GM19324 (cell line): ENCODE results near the gene COG3.

Source experiments
- ATAC-seq: cut with Tn5 transposase; IDR thresholded peaks from one replicate; pipeline ENCODE4 v1.9.1; 2021; ENCODE audit warnings: mild to moderate bottlenecking, moderate library complexity; ENCODE audit not compliant: unreplicated experiment, low FRiP score

Gene COG3

GRCh38 chr13:45501175-45501526 lies 36.4 kb downstream of the COG3 start:
- no peak for ATAC-seq

GRCh38 chr13:45503658-45504057 lies 38.9 kb downstream of the COG3 start:
- no peak for ATAC-seq

- no peak for ATAC-seq
These were observed 42.1 kb downstream of the COG3 start for GRCh38 chr13:45506811-45507210.

- ATAC-seq = no peak
These were observed 44.0 kb downstream of the COG3 start for GRCh38 chr13:45508776-45509175.

- no peak for ATAC-seq
These were observed 45.9 kb downstream of the COG3 start for GRCh38 chr13:45510672-45511071.

- ATAC-seq = no peak
These were observed 46.8 kb downstream of the COG3 start for GRCh38 chr13:45511310-45512097.

- ATAC-seq = no peak
These were observed 47.4 kb downstream of the COG3 start for GRCh38 chr13:45512098-45512496.

GRCh38 chr13:45516757-45517156 lies 52.0 kb downstream of the COG3 start:
- ATAC-seq = no peak

- no peak for ATAC-seq
These were observed 53.9 kb downstream of the COG3 start for GRCh38 chr13:45518525-45519245.

- no peak for ATAC-seq
These were observed 54.8 kb downstream of the COG3 start for GRCh38 chr13:45519493-45519892.

GRCh38 chr13:45521297-45521696 lies 56.6 kb downstream of the COG3 start:
- no peak for ATAC-seq

GRCh38 chr13:45522571-45522970 lies 57.8 kb downstream of the COG3 start:
- no peak for ATAC-seq

- ATAC-seq = no peak
These were observed 63.1 kb downstream of the COG3 start for GRCh38 chr13:45527699-45528462.

- no peak for ATAC-seq
These were observed 65.0 kb downstream of the COG3 start for GRCh38 chr13:45529758-45530157.

GRCh38 chr13:45534604-45535003 lies 69.9 kb downstream of the COG3 start:
- no peak for ATAC-seq

- no peak for ATAC-seq
These were observed 71.5 kb downstream of the COG3 start for GRCh38 chr13:45536224-45536623.

- ATAC-seq = no peak
These were observed 72.8 kb downstream of the COG3 start for GRCh38 chr13:45537516-45537915.

- no peak for ATAC-seq
These were observed 73.6 kb downstream of the COG3 start for GRCh38 chr13:45538382-45538781.

GRCh38 chr13:45540195-45540594 lies 75.5 kb downstream of the COG3 start:
- no peak for ATAC-seq

- ATAC-seq = no peak
These were observed 76.1 kb downstream of the COG3 start for GRCh38 chr13:45540864-45541263.

- ATAC-seq = no peak
These were observed 77.1 kb downstream of the COG3 start for GRCh38 chr13:45541806-45542205.
